A673 (cell line): Measurements from ENCODE around the gene TMCC1. TPM values are rescaled to one million over a fixed set of nuclear protein-coding genes. Genes with fewer than 3 reads are reported as not detected.

Source experiments
- BruUV-seq: library from RNA; stranded (reverse); fragments of 400-500 nt; replicated peaks from 2 replicates; lab custom pipeline; 2021; lab: Mats Ljungman, UMichigan
- CTCF ChIA-PET: fragments of 300-600 bp; sonication (Branson Sonifier 250); formaldehyde crosslinking; loops from one replicate; lab custom pipeline; 2022; ENCODE audit warnings: antibody characterized with exemption; lab: Charles Lee
- POLR2A ChIA-PET: fragments of 300-600 bp; sonication (Branson Sonifier 250); formaldehyde crosslinking; loops from one replicate; lab custom pipeline; 2022; ENCODE audit warnings: antibody characterized with exemption; ENCODE audit not compliant: low non-redundant PET; lab: Charles Lee
- DNase-seq: peaks from one replicate; pipeline ENCODE4 v3.0.0-alpha.2; 2015; ENCODE audit warnings: low spot score
- H3K27ac ChIP-seq: fragments of 200-600 bp; sonication (generic); 2 replicates; pipeline ENCODE4 v1.5.1; 2016; ENCODE audit warnings: mixed run types, low read depth, mild to moderate bottlenecking, mixed read lengths, antibody characterized with exemption, low read length; ENCODE audit not compliant: poor library complexity, severe bottlenecking
- H3K27me3 ChIP-seq: fragments of 200-600 bp; sonication (generic); replicated peaks from 2 replicates; pipeline ENCODE4 v1.6.1; 2017; ENCODE audit warnings: mixed run types, low read depth, mild to moderate bottlenecking, mixed read lengths, antibody characterized with exemption, low read length; ENCODE audit not compliant: insufficient read depth, poor library complexity
- H3K36me3 ChIP-seq: fragments of 200-600 bp; sonication (generic); 2 replicates; pipeline ENCODE4 v1.6.1; 2016; ENCODE audit warnings: mixed run types, mild to moderate bottlenecking, mixed read lengths, antibody characterized with exemption, low read length; ENCODE audit not compliant: insufficient read depth, poor library complexity, severe bottlenecking
- H3K4me1 ChIP-seq: fragments of 200-600 bp; sonication (generic); 2 replicates; pipeline ENCODE4 v1.6.1; 2017; ENCODE audit warnings: mixed run types, mild to moderate bottlenecking, mixed read lengths, antibody characterized with exemption, low read length; ENCODE audit not compliant: insufficient read depth, poor library complexity, severe bottlenecking
- H3K4me3 ChIP-seq: fragments of 200-600 bp; sonication (generic); 2 replicates; pipeline ENCODE4 v1.5.1; 2016; ENCODE audit warnings: low read depth, mixed run types, mild to moderate bottlenecking, mixed read lengths, low read length; ENCODE audit not compliant: poor library complexity, severe bottlenecking
- H3K9me3 ChIP-seq: fragments of 200-600 bp; sonication (generic); 2 replicates; pipeline ENCODE4 v1.6.1; 2016; ENCODE audit warnings: mixed run types, low read depth, mild to moderate bottlenecking, mixed read lengths, antibody characterized with exemption, low read length; ENCODE audit not compliant: poor library complexity, severe bottlenecking
- CTCF ChIP-seq: fragments of 300-800, 200-600 bp; sonication (generic); conservative IDR thresholded peaks from 2 replicates; pipeline ENCODE4 v1.5.1; 2017; ENCODE audit warnings: low read depth, mild to moderate bottlenecking, antibody characterized with exemption, low read length, moderate library complexity, mixed read lengths
- EZH2 ChIP-seq: fragments of 200-600 bp; sonication (generic); IDR thresholded peaks from 2 replicates; pipeline ENCODE4 v1.6.1; 2017; ENCODE audit warnings: borderline replicate concordance, low read depth, mild to moderate bottlenecking, mixed read lengths, antibody characterized with exemption, low read length; ENCODE audit not compliant: poor library complexity, severe bottlenecking
- intact Hi-C: fragments of 100-400 bp; cut with micrococcal nuclease; formaldehyde crosslinking; loops from one replicate; pipeline ENCODE4 v1.10.0; 2022; ENCODE audit not compliant: unreplicated experiment
- total RNA-seq: library from RNA; stranded (reverse); gene quantifications from 2 replicates; pipeline ENCODE4 v1.2.3, GENCODE V29; 2021

TMCC1 gene
- total RNA-seq, 1 experiment from 2014 or later = 29.4 TPM

DNA sequence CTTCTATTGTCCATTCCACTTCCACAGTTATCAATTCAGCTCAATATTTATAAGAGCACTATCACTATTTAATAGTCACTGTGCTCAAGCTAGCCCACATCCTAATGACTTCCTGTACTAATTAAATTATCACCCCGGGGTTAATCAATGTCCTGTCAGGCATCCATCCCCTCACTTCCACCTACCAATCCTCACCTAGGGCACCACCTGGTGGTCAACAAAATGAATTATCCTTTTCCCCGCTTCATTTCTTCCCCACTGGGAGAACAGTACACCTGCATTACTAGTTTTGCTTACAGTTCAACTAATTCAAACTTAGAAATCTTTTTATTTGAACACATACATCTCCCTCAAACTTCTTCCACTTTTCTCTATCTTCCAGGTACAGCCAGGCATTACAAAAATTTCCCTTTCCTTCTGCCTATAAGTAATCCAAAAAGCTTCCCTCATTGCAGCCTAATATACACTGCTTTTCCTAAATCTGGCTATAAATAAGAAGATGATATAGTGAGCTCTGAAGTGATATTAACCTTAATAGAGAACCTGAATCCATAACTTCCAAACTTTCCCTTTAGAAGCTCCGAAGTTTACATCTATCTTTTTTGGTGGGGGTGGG is 68.5 kb downstream of the TMCC1 start:
- no TSS peak for BruUV-seq
- ChIA-PET POLR2A (no interaction called here), CTCF (interaction anchor here (1.0 kb wide), 1 partner anchor 197 kb away, joined by 3 read pairs; no protein-coding TSS in a partner anchor)
- no peaks in the 10 kb centered on the region for H3K36me3 ChIP-seq
- no peaks in the 10 kb centered on the region for H3K27me3 ChIP-seq
- H3K4me1 ChIP-seq = peaks cover 11% of the 10 kb centered on the region
- no peak overlapping the region for H3K27ac ChIP-seq
- H3K4me3 ChIP-seq = no peak overlapping the region
- peak; percentile 78 for TF ChIP-seq CTCF
- no peak for TF ChIP-seq EZH2
- no peaks in the 10 kb centered on the region for H3K9me3 ChIP-seq
- peak; percentile 68 for DNase-seq
- intact Hi-C loops = loop anchor here (1.0 to 2.0 kb wide), 2 partner anchors 174 to 196 kb away; no protein-coding TSS in a partner anchor

- no peak for DNase-seq
- CTCF ChIA-PET = no interaction called here
- POLR2A ChIA-PET = no interaction called here
- TF ChIP-seq CTCF (no peak), EZH2 (no peak)
- Histone ChIP-seq H3K4me3 (no peak overlapping the region), H3K4me1 (peaks cover 1% of the 10 kb centered on the region), H3K27me3 (no peaks in the 10 kb centered on the region), H3K27ac (no peak overlapping the region), H3K36me3 (no peaks in the 10 kb centered on the region), H3K9me3 (no peaks in the 10 kb centered on the region)
- no TSS peak for BruUV-seq
- intact Hi-C loops = no loop called here
These were observed 70.8 kb downstream of the TMCC1 start for GRCh38 chr3:129822679-129823078.

DNA sequence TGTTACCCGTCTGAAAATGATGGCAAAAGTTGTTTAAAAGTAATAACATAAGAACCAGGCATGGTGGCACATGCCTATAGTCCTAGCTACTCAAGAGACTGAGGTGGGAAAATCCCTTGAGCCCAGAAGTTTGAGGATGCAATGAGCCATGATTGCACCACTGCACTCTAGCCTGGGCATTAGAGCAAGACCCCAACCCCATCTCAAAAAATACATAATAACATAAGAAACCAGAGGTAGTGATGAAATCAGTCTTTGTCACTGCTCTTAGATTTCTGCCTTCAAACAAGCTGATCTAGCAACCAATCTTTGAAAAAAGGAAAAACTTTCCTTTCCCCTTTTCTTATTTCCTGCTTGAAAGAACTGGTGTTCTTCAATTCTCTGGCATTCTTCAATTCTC is 71.3 kb downstream of the TMCC1 start:
- intact Hi-C loops = no loop called here
- CTCF ChIA-PET = no interaction called here
- no peaks in the 10 kb centered on the region for H3K27me3 ChIP-seq
- no TSS peak for BruUV-seq
- no peaks in the 10 kb centered on the region for H3K4me1 ChIP-seq
- no peak overlapping the region for H3K4me3 ChIP-seq
- DNase-seq = no peak
- POLR2A ChIA-PET = no interaction called here
- H3K27ac ChIP-seq = no peak overlapping the region
- H3K9me3 ChIP-seq = no peaks in the 10 kb centered on the region
- H3K36me3 ChIP-seq = no peaks in the 10 kb centered on the region
- TF ChIP-seq EZH2 (no peak), CTCF (no peak)
